Smooth muscle cell of trachea (primary cell): ENCODE results near the gene ENGASE. TPM values are rescaled to one million over a fixed set of nuclear protein-coding genes. Genes with fewer than 3 reads are reported as not detected.

Experiments
- total RNA-seq: library from RNA; depleted of rRNA; stranded (reverse); fragments of >200 nt; gene quantifications from 2 replicates; pipeline ENCODE4 v1.2.1, GENCODE V29; 2014

The ENGASE gene
- total RNA-seq, result 11.2 and 14.6 TPM in 2 replicates

GRCh38 chr17:79074649-79075445 is at the start of gene ENGASE:
ENGASE (plus strand) TSS chr17:79074824; CDS start chr17:79074945, 121 bp downstream.

Other genes starting within 250 kb of the ENGASE start
- 17.7 and 28.4 TPM in 2 replicates for gene USP36, start 234.0 kb upstream of the ENGASE start, total RNA-seq
- 4.6 and 6.8 TPM in 2 replicates for gene CEP295NL, start 171.6 kb upstream of the ENGASE start, total RNA-seq
- gene TIMP2, start 149.4 kb upstream of the ENGASE start, total RNA-seq, result 176 and 207 TPM in 2 replicates
- 282 and 636 TPM in 2 replicates for gene LGALS3BP, start 94.9 kb upstream of the ENGASE start, total RNA-seq
- gene CANT1, start 65.1 kb upstream of the ENGASE start, total RNA-seq, result 60.9 and 105 TPM in 2 replicates
- 6.3 and 79.2 TPM in 2 replicates for gene C1QTNF1, start 50.7 kb upstream of the ENGASE start, total RNA-seq